DND-41 (cell line): ENCODE data around the gene SYT3.

Experiments used
- EZH2 ChIP-seq: IDR thresholded peaks from 3 replicates; pipeline ENCODE4 v1.6.1; 2012; ENCODE audit warnings: borderline replicate concordance, low read depth, mild to moderate bottlenecking, moderate library complexity, low read length, inconsistent platforms; ENCODE audit not compliant: severe bottlenecking
- TF ChIP-seq, protein P1 (sequence below): IDR thresholded peaks from 2 replicates; pipeline ENCODE4 v1.5.1; 2012; ENCODE audit warnings: borderline replicate concordance, low read length, moderate library complexity, mild to moderate bottlenecking; ENCODE audit not compliant: poor library complexity, severe bottlenecking; ENCODE audit errors: extremely low read depth

DNA sequence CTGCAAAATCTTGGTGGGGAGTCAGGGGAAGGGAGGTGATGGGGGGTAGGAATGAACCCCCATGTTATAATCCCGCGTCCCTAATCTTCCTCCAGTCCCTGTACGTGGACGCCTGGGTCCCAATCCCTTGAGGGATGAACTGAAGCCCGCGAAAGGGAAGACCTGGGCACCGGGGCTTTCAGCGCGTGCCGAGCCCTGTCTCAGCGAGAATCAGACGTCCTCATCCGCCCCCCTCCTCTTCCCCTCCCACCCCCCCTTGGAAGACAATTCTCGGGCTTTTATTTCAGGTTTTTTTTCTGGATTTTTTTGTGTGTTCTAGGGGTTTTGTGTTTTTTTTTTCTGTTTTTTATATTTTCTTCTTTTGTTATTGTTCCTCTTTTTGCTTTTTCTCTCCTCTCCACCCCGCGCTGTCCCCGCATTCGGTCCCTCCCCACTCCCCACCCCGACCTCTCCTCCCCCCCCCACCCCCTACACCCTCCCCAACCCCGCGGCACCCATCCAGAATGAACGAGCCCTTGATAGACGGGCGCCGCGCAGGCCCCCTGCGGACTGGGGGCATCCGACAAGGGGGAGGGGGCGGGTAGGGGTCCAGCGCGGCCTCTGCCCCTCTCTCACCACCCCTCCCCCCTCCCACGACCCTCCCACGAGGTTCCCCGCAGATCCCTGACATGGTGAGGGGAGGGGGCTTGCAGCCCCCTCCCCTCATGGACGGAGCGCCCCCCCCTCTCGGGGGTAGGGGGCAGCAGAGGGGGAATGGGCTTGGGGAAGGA lies 19.8 kb upstream of the SYT3 start:
- TF ChIP-seq, protein P1, sequence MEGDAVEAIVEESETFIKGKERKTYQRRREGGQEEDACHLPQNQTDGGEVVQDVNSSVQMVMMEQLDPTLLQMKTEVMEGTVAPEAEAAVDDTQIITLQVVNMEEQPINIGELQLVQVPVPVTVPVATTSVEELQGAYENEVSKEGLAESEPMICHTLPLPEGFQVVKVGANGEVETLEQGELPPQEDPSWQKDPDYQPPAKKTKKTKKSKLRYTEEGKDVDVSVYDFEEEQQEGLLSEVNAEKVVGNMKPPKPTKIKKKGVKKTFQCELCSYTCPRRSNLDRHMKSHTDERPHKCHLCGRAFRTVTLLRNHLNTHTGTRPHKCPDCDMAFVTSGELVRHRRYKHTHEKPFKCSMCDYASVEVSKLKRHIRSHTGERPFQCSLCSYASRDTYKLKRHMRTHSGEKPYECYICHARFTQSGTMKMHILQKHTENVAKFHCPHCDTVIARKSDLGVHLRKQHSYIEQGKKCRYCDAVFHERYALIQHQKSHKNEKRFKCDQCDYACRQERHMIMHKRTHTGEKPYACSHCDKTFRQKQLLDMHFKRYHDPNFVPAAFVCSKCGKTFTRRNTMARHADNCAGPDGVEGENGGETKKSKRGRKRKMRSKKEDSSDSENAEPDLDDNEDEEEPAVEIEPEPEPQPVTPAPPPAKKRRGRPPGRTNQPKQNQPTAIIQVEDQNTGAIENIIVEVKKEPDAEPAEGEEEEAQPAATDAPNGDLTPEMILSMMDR, result no peak
- no peak for TF ChIP-seq EZH2
